ENCODE measurements around the gene ELOVL6.
A peak's percentile ranks its signal among the peaks of the same experiment; 100 is the strongest.
"Not testable (repeated sequence)": the region's sequence is repeated elsewhere in the genome, so short reads cannot be mapped to it uniquely, and the experiment has no call there.

The ELOVL6 gene, protein sequence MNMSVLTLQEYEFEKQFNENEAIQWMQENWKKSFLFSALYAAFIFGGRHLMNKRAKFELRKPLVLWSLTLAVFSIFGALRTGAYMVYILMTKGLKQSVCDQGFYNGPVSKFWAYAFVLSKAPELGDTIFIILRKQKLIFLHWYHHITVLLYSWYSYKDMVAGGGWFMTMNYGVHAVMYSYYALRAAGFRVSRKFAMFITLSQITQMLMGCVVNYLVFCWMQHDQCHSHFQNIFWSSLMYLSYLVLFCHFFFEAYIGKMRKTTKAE

DNA sequence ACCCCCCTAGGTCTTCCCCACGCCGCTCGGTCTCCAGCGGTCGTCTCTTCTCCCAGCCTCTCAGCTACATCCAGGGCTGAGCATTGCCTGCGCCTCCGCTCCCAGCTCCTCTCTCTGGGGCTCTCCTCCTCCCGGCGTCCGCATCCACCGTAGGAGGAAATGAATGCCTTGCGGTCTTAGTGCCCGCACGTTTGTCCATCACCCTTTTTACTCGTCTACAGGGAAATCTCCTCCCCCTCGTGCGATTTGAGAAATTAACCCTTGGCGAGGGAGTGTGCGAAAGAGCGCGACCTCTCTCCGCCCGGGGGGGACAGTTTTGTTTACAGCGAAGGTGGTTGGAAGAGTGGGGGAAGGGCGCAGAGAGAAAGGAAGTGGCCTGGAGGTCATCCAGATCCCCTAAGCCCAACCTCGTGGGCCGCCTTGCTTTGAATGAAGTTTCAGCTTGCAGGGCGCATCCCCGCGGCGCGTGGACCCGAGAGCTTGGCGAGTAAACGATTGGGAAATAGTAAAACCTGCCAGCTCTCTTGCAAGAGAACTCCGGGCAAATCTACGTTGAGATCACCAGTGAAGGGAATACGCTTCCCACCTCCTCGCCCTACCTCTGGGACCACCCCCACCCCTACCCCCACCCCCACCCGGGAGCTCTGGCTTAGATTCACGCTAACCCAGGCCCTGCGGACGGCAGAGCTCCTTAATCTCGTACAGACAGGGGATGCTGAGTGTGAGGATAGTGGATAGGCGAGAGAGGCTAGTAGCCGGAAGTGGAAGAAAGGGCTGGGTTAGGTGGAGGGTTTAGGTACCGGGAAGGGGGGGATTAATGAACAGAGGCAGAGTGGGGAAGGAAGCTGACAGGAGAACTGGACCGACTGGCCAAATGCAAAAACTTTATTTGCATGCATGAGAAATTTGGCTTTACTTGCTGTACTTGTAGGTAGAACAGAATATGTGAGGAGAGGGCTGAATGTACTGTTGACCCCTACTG lies at the start of gene ELOVL6:
Gene ELOVL6, minus strand, starts transcription at position 181 of the 982 bp plus-strand sequence. CDS start 280 bp downstream, outside the sequence.
- ChIA-PET CTCF (interaction anchor here (1.0 to 2.5 kb wide), 3 partner anchors 12 to 193 kb away, joined by 3 to 13 read pairs (median 4); no protein-coding TSS in a partner anchor), POLR2A (interaction anchor here (0.6 kb wide), 3 partner anchors 69 to 145 kb away, joined by 4 to 8 read pairs (median 4); no protein-coding TSS in a partner anchor)

DNA sequence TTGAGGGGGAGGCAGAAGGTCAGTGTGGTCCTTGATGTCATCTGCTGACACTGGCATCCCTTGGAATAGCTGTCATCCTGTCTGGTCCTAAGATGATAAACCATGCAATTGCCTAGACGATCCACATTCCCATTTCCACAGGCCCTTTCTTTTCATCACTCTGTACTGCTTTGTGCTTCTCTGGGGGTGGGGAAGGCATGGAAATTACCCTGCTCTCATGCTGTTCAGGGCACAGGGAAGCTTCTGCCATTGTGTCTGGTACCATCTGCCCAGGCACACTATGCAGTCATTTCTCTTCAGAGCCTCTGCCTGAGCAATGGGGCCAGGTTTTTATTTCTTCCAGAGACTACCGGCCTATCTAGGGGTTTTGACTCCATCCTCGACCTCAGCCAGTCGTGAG lies 49.7 kb upstream of the ELOVL6 start:
- no peak for DNase-seq (ENCODE audit: extremely low spot score)
- CTCF ChIA-PET: interaction anchor here (1.2 to 1.4 kb wide), 2 partner anchors 10 to 12 kb away, joined by 5 read pairs; no protein-coding TSS in a partner anchor
- TF ChIP-seq CTCF (IDR thresholded peaks at IDR 0.05; ENCODE audit: control extremely low read depth, extremely low read depth, low read depth, missing control alignments): no peak
- POLR2A ChIA-PET: no interaction called here

More for the DNA sequence above, at the start of gene ELOVL6:
- TF ChIP-seq CTCF (IDR thresholded peaks at IDR 0.05; ENCODE audit: control extremely low read depth, extremely low read depth, low read depth, missing control alignments): no peak
- DNase-seq (ENCODE audit: extremely low spot score): peak; percentile 52

DNA sequence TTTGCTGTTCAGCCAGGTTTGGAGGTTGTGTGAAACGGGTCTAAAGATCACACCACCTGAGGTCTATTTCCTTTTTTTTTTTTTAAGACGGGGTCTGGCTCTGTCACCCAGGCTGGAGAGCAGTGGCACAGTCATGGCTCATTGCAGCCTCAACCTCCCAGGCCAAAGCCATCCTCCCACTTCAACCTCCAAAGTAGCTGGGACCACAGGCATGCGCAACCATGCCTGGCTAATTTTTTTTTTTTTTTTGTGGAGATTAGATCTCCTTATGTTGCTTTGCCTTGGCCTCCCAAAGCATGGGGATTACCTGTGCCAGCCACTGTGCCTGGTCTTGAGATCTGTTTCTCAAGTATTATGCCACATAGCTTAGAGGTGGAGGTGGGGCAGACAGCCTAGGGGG lies 49.2 kb upstream of the ELOVL6 start:
- DNase-seq (ENCODE audit: extremely low spot score): no peak
- ChIA-PET POLR2A (no interaction called here), CTCF (interaction anchor here (0.9 to 1.2 kb wide), 3 partner anchors 10 to 248 kb away, joined by 3 to 5 read pairs (median 4); no protein-coding TSS in a partner anchor)
- TF ChIP-seq CTCF (IDR thresholded peaks at IDR 0.05; ENCODE audit: control extremely low read depth, extremely low read depth, low read depth, missing control alignments): no peak

GRCh38 chr4:110245577-110245976 lies 47.2 kb upstream of the ELOVL6 start:
- POLR2A ChIA-PET: no interaction called here
- no peak for TF ChIP-seq CTCF (IDR thresholded peaks at IDR 0.05; ENCODE audit: control extremely low read depth, extremely low read depth, low read depth, missing control alignments)

GRCh38 chr4:110236324-110236723 lies 37.9 kb upstream of the ELOVL6 start:
- ChIA-PET CTCF (interaction anchor here (0.8 to 1.5 kb wide), 3 partner anchors 12 to 187 kb away, joined by 3 to 5 read pairs (median 5); no protein-coding TSS in a partner anchor), POLR2A (no interaction called here)
- no peak for DNase-seq (ENCODE audit: extremely low spot score)
- no peak for TF ChIP-seq CTCF (IDR thresholded peaks at IDR 0.05; ENCODE audit: control extremely low read depth, extremely low read depth, low read depth, missing control alignments)

More at GRCh38 chr4:110245577-110245976, 47.2 kb upstream of the ELOVL6 start:
- CTCF ChIA-PET: interaction anchor here (1.0 to 1.3 kb wide), 3 partner anchors 11 to 248 kb away, joined by 3 to 5 read pairs (median 4); no protein-coding TSS in a partner anchor
- no peak for DNase-seq (ENCODE audit: extremely low spot score)

DNA sequence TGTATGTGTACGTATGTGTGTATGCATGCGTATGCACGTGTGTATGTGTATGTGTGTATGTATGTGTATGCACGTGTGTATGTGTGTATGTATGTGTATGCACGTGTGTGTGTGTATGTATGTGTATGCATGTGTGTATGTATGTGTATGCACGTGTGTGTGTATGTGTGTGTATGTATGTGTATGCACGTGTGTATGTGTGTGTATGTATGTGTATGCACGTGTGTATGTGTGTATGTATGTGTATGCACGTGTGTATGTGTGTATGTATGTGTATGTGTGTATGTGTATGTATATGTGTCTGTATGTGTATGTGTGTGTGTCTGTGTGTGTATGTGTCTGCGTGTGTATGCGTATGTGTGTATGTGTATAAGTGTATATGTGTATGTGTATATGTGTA lies 35.2 kb upstream of the ELOVL6 start:
- CTCF ChIA-PET; DNase-seq (ENCODE audit: extremely low spot score); POLR2A ChIA-PET: not testable (repeated sequence)
